ENCODE results near the gene MLF2. TPM values are rescaled to one million over a fixed set of nuclear protein-coding genes. Genes with fewer than 3 reads are reported as not detected.

MLF2 gene
- total and polyA plus RNA-seq, 5 experiments from 2014 or later: 87.6 to 133 (median 98.9) TPM

- peaks cover 15 to 34% (median 25%) of the 10 kb centered on the region in 4 donors for H3K4me1 Mint-ChIP-seq
- ATAC-seq: no peak
- POLR2A ChIA-PET: interaction anchor here (1.5 kb wide), 1 partner anchor 31 kb away, joined by 4 read pairs; the partner anchor contains the start of gene MLF2
These were observed 31.8 kb upstream of the MLF2 start for GRCh38 chr12:6784761-6785160.

GRCh38 chr12:6784296-6784695, 31.4 kb upstream of the MLF2 start:
- no peak overlapping the region for H3K27ac Mint-ChIP-seq
- H3K4me3 Mint-ChIP-seq: no peak overlapping the region
- no peaks in the 10 kb centered on the region for H3K9me3 Mint-ChIP-seq
- no peaks in the 10 kb centered on the region for H3K36me3 Mint-ChIP-seq
- ATAC-seq (no peak), DNase-seq (no peak)
- H3K27me3 Mint-ChIP-seq: no peaks in the 10 kb centered on the region
- POLR2A ChIA-PET: interaction anchor here (1.5 kb wide), 1 partner anchor 31 kb away, joined by 4 read pairs; the partner anchor contains the start of gene MLF2
- peaks cover 11 to 30% (median 21%) of the 10 kb centered on the region in 4 donors for H3K4me1 Mint-ChIP-seq

More at GRCh38 chr12:6784761-6785160, 31.8 kb upstream of the MLF2 start:
- Mint-ChIP-seq H3K36me3 (no peaks in the 10 kb centered on the region), H3K4me3 (no peak overlapping the region), H3K27ac (peak overlapping the region in 1 of 10 donors; percentile 50), H3K27me3 (no peaks in the 10 kb centered on the region), H3K9me3 (no peaks in the 10 kb centered on the region)
- DNase-seq: no peak

- no peaks in the 10 kb centered on the region for H3K36me3 Mint-ChIP-seq
- ATAC-seq (no peak), DNase-seq (no peak)
- H3K27me3 Mint-ChIP-seq: peaks cover 0 to 2% (median 0%) of the 10 kb centered on the region in 5 donors
- no peak overlapping the region for H3K27ac Mint-ChIP-seq
- POLR2A ChIA-PET: interaction anchor here (1.2 to 1.5 kb wide), 2 partner anchors 9 to 30 kb away, joined by 4 read pairs; partner anchors contain the start of gene MLF2
- no peaks in the 10 kb centered on the region for H3K9me3 Mint-ChIP-seq
- H3K4me3 Mint-ChIP-seq: no peak overlapping the region
- peaks cover 13 to 30% (median 20%) of the 10 kb centered on the region in 4 donors for H3K4me1 Mint-ChIP-seq
These were observed 30.9 kb upstream of the MLF2 start for GRCh38 chr12:6783828-6784227.

- no peak for DNase-seq
- peaks cover 19 to 29% (median 26%) of the 10 kb centered on the region in 4 donors for H3K4me1 Mint-ChIP-seq
- no peaks in the 10 kb centered on the region for H3K9me3 Mint-ChIP-seq
- no peak overlapping the region for H3K27ac Mint-ChIP-seq
- no peaks in the 10 kb centered on the region for H3K36me3 Mint-ChIP-seq
- H3K27me3 Mint-ChIP-seq: peaks cover 0 to 10% (median 4%) of the 10 kb centered on the region in 5 donors
- ATAC-seq: no peak
- H3K4me3 Mint-ChIP-seq: no peak overlapping the region
- POLR2A ChIA-PET: interaction anchor here (1.2 to 1.6 kb wide), 3 partner anchors 10 to 30 kb away, joined by 4 read pairs; partner anchors contain the start of gene MLF2
These were observed 30.1 kb upstream of the MLF2 start for GRCh38 chr12:6782850-6783566.

GRCh38 chr12:6782119-6782518, 29.2 kb upstream of the MLF2 start:
- Mint-ChIP-seq H3K27me3 (peaks cover 0 to 19% (median 4%) of the 10 kb centered on the region in 5 donors), H3K4me3 (no peak overlapping the region), H3K4me1 (peaks cover 19 to 26% (median 24%) of the 10 kb centered on the region in 4 donors), H3K27ac (no peak overlapping the region), H3K36me3 (no peaks in the 10 kb centered on the region), H3K9me3 (no peaks in the 10 kb centered on the region)
- DNase-seq (no peak), ATAC-seq (no peak)
- POLR2A ChIA-PET: interaction anchor here (0.6 to 1.6 kb wide), 2 partner anchors 29 to 51 kb away, joined by 3 to 4 read pairs; partner anchors contain the start of gene MLF2

GRCh38 chr12:6780573-6780972, 27.6 kb upstream of the MLF2 start:
- Mint-ChIP-seq H3K4me3 (no peak overlapping the region), H3K36me3 (no peaks in the 10 kb centered on the region), H3K27ac (peak overlapping the region in 1 of 10 donors; percentile 22), H3K4me1 (peaks cover 11 to 19% (median 12%) of the 10 kb centered on the region in 4 donors), H3K9me3 (no peaks in the 10 kb centered on the region), H3K27me3 (peaks cover 3 to 22% (median 8%) of the 10 kb centered on the region in 5 donors)
- ATAC-seq: no peak
- no peak for DNase-seq
- POLR2A ChIA-PET: no interaction called here

- peak overlapping the region in 1 of 10 donors; percentile 87 for H3K4me3 Mint-ChIP-seq
- peak overlapping the region in 1 of 10 donors; percentile 91 for H3K27ac Mint-ChIP-seq
- peaks cover 15 to 20% (median 18%) of the 10 kb centered on the region in 4 donors for H3K4me1 Mint-ChIP-seq
- no peaks in the 10 kb centered on the region for H3K9me3 Mint-ChIP-seq
- H3K27me3 Mint-ChIP-seq: peaks cover 3 to 29% (median 13%) of the 10 kb centered on the region in 5 donors
- no peaks in the 10 kb centered on the region for H3K36me3 Mint-ChIP-seq
- POLR2A ChIA-PET: interaction anchor here (1.0 to 2.0 kb wide), 2 partner anchors 12 to 27 kb away, joined by 3 to 19 read pairs; partner anchors contain the start of gene MLF2
- ATAC-seq (no peak), DNase-seq (peak in 1 of 10 donors; percentile 48)
These were observed 26.9 kb upstream of the MLF2 start for GRCh38 chr12:6779708-6780432.

- ATAC-seq: peak; percentile 85 to 94
- Mint-ChIP-seq H3K27me3 (peaks cover 7 to 36% (median 21%) of the 10 kb centered on the region in 5 donors), H3K36me3 (no peaks in the 10 kb centered on the region), H3K27ac (peak overlapping the region; percentile 0 to 91 (median 76)), H3K4me3 (peak overlapping the region; percentile 80 to 93 (median 87)), H3K9me3 (no peaks in the 10 kb centered on the region), H3K4me1 (peaks cover 20 to 29% (median 28%) of the 10 kb centered on the region in 4 donors)
- POLR2A ChIA-PET: interaction anchor here (0.7 to 2.0 kb wide), 6 partner anchors 12 to 230 kb away, joined by 3 to 19 read pairs (median 3); partner anchors contain the start of gene MLF2
- DNase-seq: peak; percentile 73 to 93 (median 84)
These were observed 25.9 kb upstream of the MLF2 start for GRCh38 chr12:6778574-6779550.

GRCh38 chr12:6778217-6778573, 25.3 kb upstream of the MLF2 start:
- DNase-seq: no peak
- ATAC-seq: no peak
- peaks cover 7 to 42% (median 23%) of the 10 kb centered on the region in 5 donors for H3K27me3 Mint-ChIP-seq
- POLR2A ChIA-PET: interaction anchor here (0.7 to 2.0 kb wide), 5 partner anchors 11 to 229 kb away, joined by 3 to 19 read pairs (median 3); partner anchors contain the start of gene MLF2
- H3K9me3 Mint-ChIP-seq: no peaks in the 10 kb centered on the region
- H3K36me3 Mint-ChIP-seq: no peaks in the 10 kb centered on the region
- peaks cover 22 to 32% (median 31%) of the 10 kb centered on the region in 4 donors for H3K4me1 Mint-ChIP-seq
- H3K27ac Mint-ChIP-seq: peak overlapping the region in 6 of 10 donors; percentile 30 to 91 (median 68)
- peak overlapping the region; percentile 80 to 93 (median 87) for H3K4me3 Mint-ChIP-seq

- DNase-seq: no peak
- H3K9me3 Mint-ChIP-seq: no peaks in the 10 kb centered on the region
- H3K36me3 Mint-ChIP-seq: no peaks in the 10 kb centered on the region
- H3K4me3 Mint-ChIP-seq: peak overlapping the region in 1 of 10 donors; percentile 15
- no peak for ATAC-seq
- H3K27me3 Mint-ChIP-seq: peaks cover 7 to 46% (median 28%) of the 10 kb centered on the region in 5 donors
- H3K4me1 Mint-ChIP-seq: peaks cover 24 to 37% (median 36%) of the 10 kb centered on the region in 4 donors
- peak overlapping the region in 3 of 10 donors; percentile 17 to 44 (median 18) for H3K27ac Mint-ChIP-seq
- POLR2A ChIA-PET: interaction anchor here (1.4 to 2.0 kb wide), 2 partner anchors 10 to 53 kb away, joined by 3 to 7 read pairs; no protein-coding TSS in a partner anchor
These were observed 24.4 kb upstream of the MLF2 start for GRCh38 chr12:6777386-6777785.
